RKO (cell line): ENCODE results near the gene HENMT1.
"Not testable (repeated sequence)": the region's sequence is repeated elsewhere in the genome, so short reads cannot be mapped to it uniquely, and the experiment has no call there.

Experiments
- DNase-seq: peaks from one replicate; pipeline ENCODE4 v3.0.0-alpha.2; 2016; ENCODE audit warnings: low spot score

Gene HENMT1

GRCh38 chr1:108670131-108670773 is 9.4 kb upstream of the HENMT1 start:
- DNase-seq, result no peak

GRCh38 chr1:108669679-108670078 is 8.8 kb upstream of the HENMT1 start:
- no peak for DNase-seq

- no peak for DNase-seq
Measured at GRCh38 chr1:108668777-108669176, 7.9 kb upstream of the HENMT1 start.

- DNase-seq, result not testable (repeated sequence)
Measured at GRCh38 chr1:108667422-108667821, 6.5 kb upstream of the HENMT1 start.

- DNase-seq, result no peak
Measured at GRCh38 chr1:108665771-108666170, 4.9 kb upstream of the HENMT1 start.

- no peak for DNase-seq
Measured at GRCh38 chr1:108665067-108665466, 4.2 kb upstream of the HENMT1 start.

- no peak for DNase-seq
Measured at GRCh38 chr1:108664481-108664880, 3.6 kb upstream of the HENMT1 start.

- no peak for DNase-seq
Measured at GRCh38 chr1:108663074-108663473, 2.2 kb upstream of the HENMT1 start.

- DNase-seq, result no peak
Measured at GRCh38 chr1:108657356-108658080, 3.4 kb downstream of the HENMT1 start.

- DNase-seq, result no peak
Measured at GRCh38 chr1:108653431-108654105, 7.3 kb downstream of the HENMT1 start.

GRCh38 chr1:108646648-108647269 is 14.1 kb downstream of the HENMT1 start:
- DNase-seq, result no peak

GRCh38 chr1:108646265-108646647 is 14.6 kb downstream of the HENMT1 start:
- no peak for DNase-seq

- no peak for DNase-seq
Measured at GRCh38 chr1:108645564-108646184, 15.2 kb downstream of the HENMT1 start.

GRCh38 chr1:108644984-108645383 is 15.9 kb downstream of the HENMT1 start:
- DNase-seq, result no peak

- peak; percentile 77 for DNase-seq
Measured at GRCh38 chr1:108643492-108644335, 17.2 kb downstream of the HENMT1 start.

- not testable (repeated sequence) for DNase-seq
Measured at GRCh38 chr1:108640863-108641262, 20.0 kb downstream of the HENMT1 start.

GRCh38 chr1:108639899-108640560 is 20.9 kb downstream of the HENMT1 start:
- no peak for DNase-seq

GRCh38 chr1:108636876-108637275 is 24.0 kb downstream of the HENMT1 start:
- peak; percentile 62 for DNase-seq

GRCh38 chr1:108634521-108634920 is 26.4 kb downstream of the HENMT1 start:
- DNase-seq, result no peak

- DNase-seq, result no peak
Measured at GRCh38 chr1:108628665-108629064, 32.2 kb downstream of the HENMT1 start.

GRCh38 chr1:108627951-108628350 is 32.9 kb downstream of the HENMT1 start:
- no peak for DNase-seq
